ENCODE measurements around the gene ME3. TPM values are rescaled to one million over a fixed set of nuclear protein-coding genes. Genes with fewer than 3 reads are reported as not detected.
A peak's percentile ranks its signal among the peaks of the same experiment; 100 is the strongest.
"Not testable (repeated sequence)": the region's sequence is repeated elsewhere in the genome, so short reads cannot be mapped to it uniquely, and the experiment has no call there.

ME3 gene
- total RNA-seq, 1 experiment from 2014 or later: 5.7 TPM

- DNase-seq (ENCODE audit: low read depth): no peak
These were observed 113.6 kb downstream of the ME3 start for GRCh38 chr11:86558841-86559240.

- no peak for DNase-seq (ENCODE audit: low read depth)
These were observed 114.2 kb downstream of the ME3 start for GRCh38 chr11:86558207-86558606.

GRCh38 chr11:86555866-86556265 is 116.5 kb downstream of the ME3 start:
- DNase-seq (ENCODE audit: low read depth): no peak

DNA sequence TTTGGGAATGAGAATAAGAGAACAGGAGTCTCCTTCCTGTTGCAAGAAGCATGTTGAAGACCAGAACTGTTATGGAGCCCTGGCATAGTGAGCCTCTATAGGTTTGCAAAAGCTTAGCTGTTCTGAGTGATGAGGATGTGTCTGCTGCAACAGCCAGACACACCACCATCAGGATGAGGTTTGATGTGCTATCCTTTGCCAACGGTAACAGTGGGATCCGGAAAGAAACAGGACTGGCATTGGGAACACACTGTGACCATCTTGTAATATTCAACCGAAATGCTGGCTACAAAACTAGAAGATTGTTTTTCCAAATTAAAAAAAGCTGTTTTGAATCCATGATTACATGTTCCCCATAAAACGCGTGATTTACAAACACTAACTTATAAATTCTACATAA is 117.0 kb downstream of the ME3 start:
- no peak for DNase-seq (ENCODE audit: low read depth)

- DNase-seq (ENCODE audit: low read depth): no peak
These were observed 119.2 kb downstream of the ME3 start for GRCh38 chr11:86553265-86553664.

DNA sequence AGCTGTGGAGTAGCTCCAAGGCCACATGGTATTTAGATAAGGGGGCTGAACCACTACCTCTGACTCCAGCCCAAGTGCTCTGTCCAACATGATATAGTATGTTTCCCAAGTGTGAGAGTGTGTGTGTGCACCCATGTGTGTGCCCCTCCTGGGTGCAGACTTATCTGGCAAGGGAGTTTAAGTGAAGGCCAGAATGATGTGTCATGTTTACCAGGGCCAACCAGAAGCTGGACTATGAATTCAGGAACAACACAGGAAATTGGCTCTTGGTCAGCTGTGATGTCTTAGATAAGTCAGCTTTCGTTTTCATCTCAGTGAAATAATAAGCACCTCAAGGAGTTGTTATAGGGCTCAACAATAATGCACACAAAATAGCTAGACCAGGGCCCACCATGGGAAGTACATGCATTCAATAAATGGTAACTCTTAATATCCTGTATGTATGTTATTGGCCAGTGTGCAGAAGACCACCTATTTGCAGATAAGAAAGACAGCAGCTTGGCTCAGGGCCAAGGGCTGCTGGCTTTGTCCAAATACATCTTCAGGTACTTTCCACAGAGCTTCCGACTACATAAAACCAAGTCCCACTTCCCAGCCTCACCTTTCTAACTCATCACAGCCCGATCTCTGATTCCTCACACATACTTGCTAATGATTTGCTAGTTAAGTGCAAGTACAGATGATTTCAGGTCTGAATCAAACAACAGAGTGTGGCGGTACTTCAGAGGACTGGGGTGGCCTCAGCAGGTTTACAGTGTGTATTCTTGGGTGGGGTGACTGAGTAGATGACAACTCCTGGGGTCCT is 120.9 kb downstream of the ME3 start:
- DNase-seq (ENCODE audit: low read depth): peak; percentile 97

- DNase-seq (ENCODE audit: low read depth): no peak
These were observed 121.7 kb downstream of the ME3 start for GRCh38 chr11:86550757-86551156.

- peak; percentile 46 for DNase-seq (ENCODE audit: low read depth)
These were observed 124.0 kb downstream of the ME3 start for GRCh38 chr11:86548271-86548917.

- DNase-seq (ENCODE audit: low read depth): no peak
These were observed 124.7 kb downstream of the ME3 start for GRCh38 chr11:86547727-86548126.

DNA sequence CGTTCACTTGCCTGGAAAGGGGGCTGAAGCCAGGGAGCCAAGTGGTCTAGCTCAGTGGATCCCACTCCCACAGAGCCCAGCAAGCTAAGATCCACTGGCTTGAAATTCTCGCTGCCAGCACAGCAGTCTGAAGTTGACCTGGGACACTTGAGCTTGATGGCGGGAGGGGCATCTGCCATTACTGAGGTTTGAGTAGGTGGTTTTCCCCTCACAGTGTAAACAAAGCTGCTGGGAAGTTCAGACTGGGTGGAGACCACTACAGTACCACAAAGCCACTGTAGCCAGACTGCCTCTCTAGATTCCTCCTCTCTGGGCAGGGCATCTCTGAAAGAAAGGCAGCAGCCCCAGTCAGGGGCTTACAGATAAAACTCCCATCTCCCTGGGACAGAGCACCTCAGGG is 131.1 kb downstream of the ME3 start:
- not testable (repeated sequence) for DNase-seq (ENCODE audit: low read depth)

DNA sequence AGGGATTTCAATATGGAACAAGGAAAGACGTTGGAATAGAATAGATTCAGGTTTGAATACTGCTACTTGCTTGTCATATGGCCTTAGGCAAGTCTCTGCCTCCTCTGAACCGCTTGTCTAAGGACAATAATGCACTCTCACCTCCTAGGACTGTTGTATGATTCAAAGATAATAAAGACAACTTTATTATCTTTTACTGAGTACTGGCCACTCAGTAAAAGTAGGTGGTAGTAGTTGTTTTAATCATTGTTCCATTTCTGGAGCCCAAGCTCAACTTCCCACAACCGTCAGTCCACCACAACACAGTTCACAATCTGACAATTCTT is 134.2 kb downstream of the ME3 start:
- DNase-seq (ENCODE audit: low read depth): no peak

- no peak for DNase-seq (ENCODE audit: low read depth)
These were observed 134.7 kb downstream of the ME3 start for GRCh38 chr11:86537541-86538222.

GRCh38 chr11:86535773-86536172 is 136.6 kb downstream of the ME3 start:
- no peak for DNase-seq (ENCODE audit: low read depth)

DNA sequence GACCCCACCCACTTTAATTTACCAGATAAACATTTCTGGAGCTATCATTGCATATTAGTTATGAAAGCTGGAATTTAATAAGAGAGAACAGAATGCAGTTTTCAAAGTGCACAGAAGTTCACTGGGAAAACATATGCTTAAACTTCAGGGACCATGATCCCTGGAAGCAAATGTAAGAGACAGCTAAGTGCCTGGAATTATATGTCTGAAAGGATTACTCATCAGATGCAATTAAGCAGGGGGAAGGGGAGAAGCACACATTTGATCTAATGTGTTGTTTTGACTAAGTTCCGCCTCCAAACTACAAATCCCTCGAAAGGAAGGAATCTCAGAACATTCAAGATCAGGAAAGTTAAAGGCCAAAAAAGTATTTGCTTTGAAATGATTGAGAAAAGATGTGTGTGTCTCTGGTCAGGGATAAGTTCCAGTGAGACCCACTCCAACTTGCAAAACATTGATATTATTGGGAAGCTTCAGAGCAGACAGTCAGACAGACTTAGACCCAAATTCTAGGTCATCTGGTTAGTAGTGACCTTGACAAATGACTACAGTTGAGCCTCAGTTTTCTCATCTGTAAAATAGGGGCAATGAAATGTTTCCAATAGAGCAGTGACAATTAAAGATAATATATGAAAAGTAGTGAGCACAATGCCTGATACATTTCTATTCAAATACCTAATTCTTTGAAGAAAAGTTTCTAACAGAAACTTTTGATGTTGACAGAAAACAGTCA is 147.6 kb downstream of the ME3 start:
- peak; percentile 91 for DNase-seq (ENCODE audit: low read depth)

DNA sequence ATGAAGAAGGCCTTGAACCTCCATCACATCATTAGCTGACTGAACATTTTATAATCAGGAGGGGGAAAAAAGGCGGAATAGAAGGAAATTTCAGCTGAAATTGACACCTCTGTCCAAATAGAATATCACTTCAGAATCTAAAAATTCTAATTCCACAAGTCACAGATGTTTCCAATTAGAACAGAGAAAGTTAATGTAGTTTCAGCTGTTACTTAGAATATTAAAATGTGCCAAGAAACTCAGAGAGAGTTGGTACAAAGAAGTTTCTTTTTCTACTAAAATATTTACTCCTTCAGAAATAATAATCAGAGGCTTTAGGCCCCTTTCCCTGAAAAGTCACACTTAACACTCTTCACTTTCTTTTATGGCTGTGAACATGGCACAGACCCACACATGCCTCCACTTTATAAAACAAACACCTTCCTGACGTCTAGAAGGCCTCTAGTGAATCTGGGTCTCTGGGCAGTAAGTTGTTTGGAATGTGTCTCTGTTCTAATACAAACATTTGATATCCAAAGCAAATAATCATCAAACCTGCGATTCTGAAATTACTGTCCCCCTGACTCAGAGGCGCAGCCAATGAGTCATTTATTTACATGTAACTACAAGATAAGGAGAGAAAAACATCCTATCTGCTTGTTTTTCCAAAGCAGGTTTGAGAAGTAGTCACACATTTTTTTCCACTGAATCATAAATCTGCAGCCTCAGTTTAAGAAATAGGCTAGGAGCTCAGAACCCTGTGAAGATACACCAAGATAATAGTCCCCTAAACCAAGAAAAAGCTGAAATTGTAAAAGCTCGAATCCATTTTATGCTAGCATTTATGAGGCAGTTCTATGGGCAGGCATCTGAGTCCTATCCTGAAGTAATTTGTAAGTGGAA is 148.4 kb downstream of the ME3 start:
- DNase-seq (ENCODE audit: low read depth): peak; percentile 99

GRCh38 chr11:86522512-86522911 is 149.9 kb downstream of the ME3 start:
- not testable (repeated sequence) for DNase-seq (ENCODE audit: low read depth)

GRCh38 chr11:86519064-86519911 is 153.1 kb downstream of the ME3 start:
- peak; percentile 73 for DNase-seq (ENCODE audit: low read depth)

DNA sequence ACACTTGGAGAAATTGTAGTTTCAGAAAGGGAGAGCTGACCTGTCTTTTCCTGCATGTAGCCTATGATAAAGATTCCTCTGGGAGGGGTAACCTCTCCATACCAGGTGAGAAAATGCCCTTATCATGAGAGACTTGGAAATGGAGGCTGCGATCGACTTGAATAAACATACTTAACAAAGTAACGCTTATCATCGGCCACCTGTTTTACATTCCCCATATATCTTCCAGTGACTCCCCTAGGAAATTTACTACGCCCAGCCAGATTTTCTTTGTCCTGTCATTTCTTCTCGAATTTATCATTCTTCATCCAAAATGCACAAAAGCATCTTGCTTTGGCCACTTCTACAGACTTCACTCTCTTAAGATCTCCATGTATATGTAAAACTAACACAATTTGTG is 154.2 kb downstream of the ME3 start:
- DNase-seq (ENCODE audit: low read depth): no peak

GRCh38 chr11:86517557-86517956 is 154.9 kb downstream of the ME3 start:
- DNase-seq (ENCODE audit: low read depth): peak; percentile 69

Data from M059J (cell line).